Psoas muscle (tissue), 8 donors: ENCODE results near the gene CYP4V2. TPM values are rescaled to one million over a fixed set of nuclear protein-coding genes. Genes with fewer than 3 reads are reported as not detected.

Experiments
- ATAC-seq, 4 donors: fragments of 200-7000 bp; cut with Tn5 transposase; one replicate each; pipeline ENCODE4 v1.9.1; 2020; ENCODE audit warnings: moderate library complexity in 3 of 4, mild to moderate bottlenecking in 2 of 4
- DNase-seq, 2 donors: peaks; one replicate each; pipeline ENCODE4 v3.0.0-alpha.2; 2020
- H3K27ac ChIP-seq: fragments of 200-600 bp; one replicate; pipeline ENCODE4 v1.8.0; 2022
- H3K27me3 ChIP-seq, 3 donors: fragments of 200-600 bp in 1 of 3; one replicate each; pipeline versions ENCODE4 v1.6.1 to v1.8.0; 2013 to 2022; ENCODE audit warnings: low read length in 2 of 3, mild to moderate bottlenecking in 2 of 3, moderate library complexity in 1 of 3; ENCODE audit not compliant: insufficient read depth in 3 of 3
- H3K36me3 ChIP-seq, 2 donors: fragments of 200-600 bp in 1 of 2; one replicate each; pipeline versions ENCODE4 v1.6.1 to v1.8.0; 2013 to 2022; ENCODE audit warnings: low read depth in 1 of 2, mild to moderate bottlenecking in 1 of 2, moderate library complexity in 1 of 2; ENCODE audit not compliant: insufficient read depth in 1 of 2
- H3K4me1 ChIP-seq: fragments of 200-600 bp; one replicate; pipeline ENCODE4 v1.8.0; 2022
- H3K4me3 ChIP-seq: fragments of 200-600 bp; one replicate; pipeline ENCODE4 v1.8.0; 2022; ENCODE audit warnings: mild to moderate bottlenecking
- H3K9me3 ChIP-seq: fragments of 200-600 bp; one replicate; pipeline ENCODE4 v1.8.0; 2022
- WGBS, 3 donors: extraction: QIAGEN DNeasy Blood & Tissue Kit; methylation state at CpG; one replicate each; pipeline versions ENCODE4 v1.1.6 to v1.1.7; 2013; 5-methylcytosine and 5-hydroxymethylcytosine counted together
- intact Hi-C, 2 donors: fragments of 100-400 bp; cut with DNase I; formaldehyde crosslinking; loops; one replicate each; pipeline versions ENCODE4 v1.11.0 to v1.14.2; 2022
- polyA plus RNA-seq, 3 donors: library from polyadenylated mRNA; stranded (reverse); fragments of 200-250 nt; gene quantifications; one replicate each; pipeline ENCODE4 v1.2.3, GENCODE V29; 2013
- total RNA-seq, 4 donors: library from RNA; stranded (reverse); fragmentation: NEBNext Ultra II Directional in 2 of 4; extraction: Animal tissue kit (Norgen Biotek cat#: 25700) in 2 of 4; gene quantifications; one replicate each; pipeline versions ENCODE4 v1.2.1 to v1.2.4, GENCODE V29; 2021 to 2023
- TF ChIP-seq, protein P1 (sequence below): fragments of 200-600 bp; IDR thresholded peaks from one replicate; pipeline ENCODE4 v1.8.0; 2022; ENCODE audit warnings: antibody characterized with exemption
- donor health status: healthy with polysubstance abuse.
- donor health status: DM: no; HTN: no; CAD: no; lungs with moderate emphysema.
- donor health status: Bipolar disorder and iron deficiency.
- donor health status: healthy.
- donor health status: DM: yes; HTN: yes; CAD: no.
- donor health status: DM: no; HTN: no; CAD: no.
- donor health status: DM: no; HTN: no; CAD: no.
- donor health status: DM: yes; HTN: yes; CAD: no.

Gene CYP4V2
- total and polyA plus RNA-seq, 7 donors: 2.6 to 6.8 (median 5.0) TPM

DNA sequence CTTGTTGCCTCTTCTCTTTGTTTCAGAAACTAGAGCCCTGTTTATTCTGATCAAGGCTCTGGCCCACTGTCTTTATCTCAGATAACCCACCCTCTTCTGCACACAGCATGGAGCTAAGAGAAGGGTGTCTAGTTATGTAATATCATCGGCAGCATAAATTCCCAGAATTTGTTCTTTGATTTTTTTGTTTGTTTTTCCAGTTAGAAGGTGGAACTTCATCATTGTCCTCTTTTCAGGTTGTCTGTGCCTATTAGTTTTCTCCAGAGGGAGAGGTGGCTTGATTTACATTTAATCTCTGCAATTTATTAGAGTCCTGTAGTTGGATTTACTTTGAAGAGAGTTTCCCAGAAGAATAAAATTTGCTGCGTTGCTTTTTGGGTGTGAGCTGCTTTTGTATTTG, 59.4 kb downstream of the CYP4V2 start:
- peaks cover 6 to 18% of the 10 kb centered on the region in 2 donors for H3K36me3 ChIP-seq
- intact Hi-C loops: no loop called here
- TF ChIP-seq, protein P1, sequence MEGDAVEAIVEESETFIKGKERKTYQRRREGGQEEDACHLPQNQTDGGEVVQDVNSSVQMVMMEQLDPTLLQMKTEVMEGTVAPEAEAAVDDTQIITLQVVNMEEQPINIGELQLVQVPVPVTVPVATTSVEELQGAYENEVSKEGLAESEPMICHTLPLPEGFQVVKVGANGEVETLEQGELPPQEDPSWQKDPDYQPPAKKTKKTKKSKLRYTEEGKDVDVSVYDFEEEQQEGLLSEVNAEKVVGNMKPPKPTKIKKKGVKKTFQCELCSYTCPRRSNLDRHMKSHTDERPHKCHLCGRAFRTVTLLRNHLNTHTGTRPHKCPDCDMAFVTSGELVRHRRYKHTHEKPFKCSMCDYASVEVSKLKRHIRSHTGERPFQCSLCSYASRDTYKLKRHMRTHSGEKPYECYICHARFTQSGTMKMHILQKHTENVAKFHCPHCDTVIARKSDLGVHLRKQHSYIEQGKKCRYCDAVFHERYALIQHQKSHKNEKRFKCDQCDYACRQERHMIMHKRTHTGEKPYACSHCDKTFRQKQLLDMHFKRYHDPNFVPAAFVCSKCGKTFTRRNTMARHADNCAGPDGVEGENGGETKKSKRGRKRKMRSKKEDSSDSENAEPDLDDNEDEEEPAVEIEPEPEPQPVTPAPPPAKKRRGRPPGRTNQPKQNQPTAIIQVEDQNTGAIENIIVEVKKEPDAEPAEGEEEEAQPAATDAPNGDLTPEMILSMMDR: no peak
- H3K4me3 ChIP-seq: no peak overlapping the region
- no peaks in the 10 kb centered on the region for H3K9me3 ChIP-seq
- H3K4me1 ChIP-seq: no peaks in the 10 kb centered on the region
- no peak overlapping the region for H3K27ac ChIP-seq
- no peaks in the 10 kb centered on the region for H3K27me3 ChIP-seq
- ATAC-seq: no peak
- no peak for DNase-seq
- WGBS, 3 donors: 50 to 54% (median 53%) methylated on average over 2 of the region's 2 CpGs

GRCh38 chr4:186255122-186255521, 63.8 kb downstream of the CYP4V2 start:
- Histone ChIP-seq H3K27me3 (no peaks in the 10 kb centered on the region), H3K4me3 (no peak overlapping the region), H3K9me3 (no peaks in the 10 kb centered on the region), H3K36me3 (peaks cover 6 to 26% of the 10 kb centered on the region in 2 donors), H3K27ac (no peak overlapping the region), H3K4me1 (no peaks in the 10 kb centered on the region)
- no peak for ATAC-seq
- intact Hi-C loops: no loop called here
- DNase-seq: no peak
- WGBS, 3 donors: 85 to 94% (median 88%) methylated on average over 3 of the region's 3 CpGs
- TF ChIP-seq, protein P1: no peak

DNA sequence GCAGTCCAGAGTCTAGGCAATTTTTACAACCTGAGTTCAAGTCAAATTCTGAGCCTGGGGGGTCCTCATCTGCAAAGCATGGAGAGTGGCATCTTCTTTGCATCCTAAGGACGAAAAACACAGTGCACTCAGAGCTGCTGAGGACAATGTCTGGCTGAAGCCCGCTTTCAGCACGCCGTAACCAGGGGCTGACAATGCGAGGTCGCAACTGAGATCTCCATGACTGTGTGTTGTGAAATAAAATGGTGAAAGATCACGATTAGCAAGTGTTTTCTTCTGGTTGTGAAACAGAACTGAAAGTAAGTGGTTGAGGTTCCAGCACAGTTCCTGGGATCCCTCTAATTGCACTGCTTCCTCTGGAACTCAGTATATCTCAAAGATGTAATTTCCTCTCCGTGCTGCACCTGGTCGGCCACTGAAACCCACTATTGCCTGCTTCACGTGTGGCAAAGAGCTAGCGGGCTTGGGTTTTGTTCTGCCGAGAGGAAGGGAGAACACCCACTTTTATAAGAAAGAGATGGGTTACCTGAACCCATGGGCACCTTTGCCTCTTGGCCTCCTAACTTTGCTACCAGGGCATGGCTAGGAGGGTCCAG, 66.9 kb downstream of the CYP4V2 start:
- H3K36me3 ChIP-seq: peaks cover 0 to 9% of the 10 kb centered on the region in 2 donors
- no peaks in the 10 kb centered on the region for H3K4me1 ChIP-seq
- ATAC-seq: no peak
- intact Hi-C loops: no loop called here
- H3K27ac ChIP-seq: no peak overlapping the region
- H3K27me3 ChIP-seq: no peaks in the 10 kb centered on the region
- no peak for DNase-seq
- H3K4me3 ChIP-seq: no peak overlapping the region
- TF ChIP-seq, protein P1: no peak
- WGBS, 3 donors: 91 to 92% (median 91%) methylated on average over 12 of the region's 12 CpGs
- no peaks in the 10 kb centered on the region for H3K9me3 ChIP-seq

DNA sequence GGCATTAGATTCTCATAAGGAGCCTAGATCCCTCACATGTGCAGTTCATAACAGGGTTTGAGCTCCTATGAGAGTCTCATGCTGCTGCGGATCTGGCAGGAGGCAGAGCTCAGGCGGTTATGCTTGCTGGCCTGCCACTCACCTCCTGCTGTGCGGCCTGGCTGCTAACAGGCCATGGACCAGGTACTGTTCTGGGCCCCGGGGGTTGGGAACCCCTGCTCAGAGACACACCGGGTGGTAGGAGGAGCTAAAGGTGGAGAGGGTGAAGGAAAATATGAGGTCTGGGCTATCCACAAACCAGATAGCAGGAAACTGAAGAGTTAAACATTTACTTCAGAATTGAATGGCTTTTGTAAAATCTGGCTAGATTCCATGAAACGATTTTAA, 68.7 kb downstream of the CYP4V2 start:
- ATAC-seq (no peak), DNase-seq (no peak)
- H3K9me3 ChIP-seq: no peaks in the 10 kb centered on the region
- intact Hi-C loops: no loop called here
- TF ChIP-seq, protein P1: no peak
- no peaks in the 10 kb centered on the region for H3K27me3 ChIP-seq
- WGBS, 3 donors: 70 to 72% (median 71%) methylated on average over 6 of the region's 6 CpGs
- H3K4me1 ChIP-seq: no peaks in the 10 kb centered on the region
- peaks cover 0 to 9% of the 10 kb centered on the region in 2 donors for H3K36me3 ChIP-seq
- H3K4me3 ChIP-seq: no peak overlapping the region
- no peak overlapping the region for H3K27ac ChIP-seq

Other genes starting within 250 kb of the CYP4V2 start
- 1 to 10 TPM; 1.0 to 4.0 (median 1.7) TPM for gene TLR3, start 122.4 kb upstream of the CYP4V2 start, total RNA-seq
- under 1 TPM; 0.49 to 0.66 (median 0.49) TPM for gene TLR3, start 122.4 kb upstream of the CYP4V2 start, polyA plus RNA-seq
- 1 to 10 TPM; 3.3 to 9.0 (median 7.8) TPM for gene FAM149A, start 86.9 kb upstream of the CYP4V2 start, total RNA-seq
- gene FAM149A, start 86.9 kb upstream of the CYP4V2 start, polyA plus RNA-seq: 1 to 10 TPM; 1.0 to 5.8 (median 3.4) TPM
- under 1 TPM in 3 of 4 donors, not detected in 1; 0.29 to 0.91 (median 0.49) TPM for gene KLKB1, start 35.9 kb downstream of the CYP4V2 start, total RNA-seq
- gene KLKB1, start 35.9 kb downstream of the CYP4V2 start, polyA plus RNA-seq: under 1 TPM; 0.32 to 0.49 (median 0.44) TPM
- under 1 TPM in 1 of 4 donors, not detected in 3; 0.22 TPM for gene F11, start 74.6 kb downstream of the CYP4V2 start, total RNA-seq
- under 1 TPM in 2 of 3 donors, not detected in 1; 0.08 to 0.19 TPM for gene F11, start 74.6 kb downstream of the CYP4V2 start, polyA plus RNA-seq